ENCODE measurements around the gene PDE3A. TPM values are rescaled to one million over a fixed set of nuclear protein-coding genes. Genes with fewer than 3 reads are reported as not detected.
A peak's percentile ranks its signal among the peaks of the same experiment; 100 is the strongest.

PDE3A gene
- total RNA-seq, 1 experiment from 2014 or later, result 19.9 TPM

- no peak for DNase-seq
- BruUV-seq (replicated peaks), result no TSS peak
- Mint-ChIP-seq H3K36me3 (ENCODE audit: insufficient read depth, unreplicated experiment) (no peaks in the 10 kb centered on the region), H3K27ac (ENCODE audit: unreplicated experiment) (no peak overlapping the region), H3K4me3 (ENCODE audit: low read depth, unreplicated experiment) (no peak overlapping the region), H3K9me3 (ENCODE audit: low read depth, unreplicated experiment) (no peaks in the 10 kb centered on the region), H3K4me1 (ENCODE audit: low read depth, unreplicated experiment) (peaks cover 10% of the 10 kb centered on the region), H3K27me3 (ENCODE audit: unreplicated experiment) (no peaks in the 10 kb centered on the region)
- CTCF ChIA-PET, result interaction anchor here (0.6 kb wide), 1 partner anchor 130 kb away, joined by 3 read pairs; no protein-coding TSS in a partner anchor
- intact Hi-C loops (cut with micrococcal nuclease; ENCODE audit: unreplicated experiment), result no loop called here
- no peak for TF ChIP-seq CTCF (IDR thresholded peaks at IDR 0.05; ENCODE audit: unreplicated experiment)
Measured at GRCh38 chr12:20443255-20443654, 74.9 kb downstream of the PDE3A start.

GRCh38 chr12:20443792-20444191, 75.5 kb downstream of the PDE3A start:
- CTCF ChIA-PET, result interaction anchor here (0.6 kb wide), 1 partner anchor 131 kb away, joined by 3 read pairs; no protein-coding TSS in a partner anchor
- peak; percentile 15 for DNase-seq
- Mint-ChIP-seq H3K9me3 (ENCODE audit: low read depth, unreplicated experiment) (no peaks in the 10 kb centered on the region), H3K36me3 (ENCODE audit: insufficient read depth, unreplicated experiment) (no peaks in the 10 kb centered on the region), H3K27me3 (ENCODE audit: unreplicated experiment) (no peaks in the 10 kb centered on the region), H3K4me1 (ENCODE audit: low read depth, unreplicated experiment) (peaks cover 10% of the 10 kb centered on the region), H3K4me3 (ENCODE audit: low read depth, unreplicated experiment) (no peak overlapping the region), H3K27ac (ENCODE audit: unreplicated experiment) (no peak overlapping the region)
- TF ChIP-seq CTCF (IDR thresholded peaks at IDR 0.05; ENCODE audit: unreplicated experiment), result no peak
- intact Hi-C loops (cut with micrococcal nuclease; ENCODE audit: unreplicated experiment), result no loop called here
- BruUV-seq (replicated peaks), result no TSS peak

GRCh38 chr12:20444595-20445170, 76.3 kb downstream of the PDE3A start:
- CTCF ChIA-PET, result no interaction called here
- H3K27me3 Mint-ChIP-seq (ENCODE audit: unreplicated experiment), result no peaks in the 10 kb centered on the region
- no peaks in the 10 kb centered on the region for H3K36me3 Mint-ChIP-seq (ENCODE audit: insufficient read depth, unreplicated experiment)

GRCh38 chr12:20445687-20446086, 77.3 kb downstream of the PDE3A start:
- no peak for TF ChIP-seq CTCF (IDR thresholded peaks at IDR 0.05; ENCODE audit: unreplicated experiment)
- Mint-ChIP-seq H3K9me3 (ENCODE audit: low read depth, unreplicated experiment) (no peaks in the 10 kb centered on the region), H3K27me3 (ENCODE audit: unreplicated experiment) (no peaks in the 10 kb centered on the region), H3K4me3 (ENCODE audit: low read depth, unreplicated experiment) (no peak overlapping the region), H3K27ac (ENCODE audit: unreplicated experiment) (no peak overlapping the region), H3K4me1 (ENCODE audit: low read depth, unreplicated experiment) (peaks cover 10% of the 10 kb centered on the region), H3K36me3 (ENCODE audit: insufficient read depth, unreplicated experiment) (no peaks in the 10 kb centered on the region)
- intact Hi-C loops (cut with micrococcal nuclease; ENCODE audit: unreplicated experiment), result no loop called here
- CTCF ChIA-PET, result no interaction called here
- BruUV-seq (replicated peaks), result no TSS peak
- no peak for DNase-seq

More at GRCh38 chr12:20444595-20445170, 76.3 kb downstream of the PDE3A start:
- Mint-ChIP-seq H3K4me3 (ENCODE audit: low read depth, unreplicated experiment) (no peak overlapping the region), H3K9me3 (ENCODE audit: low read depth, unreplicated experiment) (no peaks in the 10 kb centered on the region), H3K27ac (ENCODE audit: unreplicated experiment) (no peak overlapping the region), H3K4me1 (ENCODE audit: low read depth, unreplicated experiment) (peaks cover 10% of the 10 kb centered on the region)
- no peak for DNase-seq
- no TSS peak for BruUV-seq (replicated peaks)
- no peak for TF ChIP-seq CTCF (IDR thresholded peaks at IDR 0.05; ENCODE audit: unreplicated experiment)
- intact Hi-C loops (cut with micrococcal nuclease; ENCODE audit: unreplicated experiment), result no loop called here
